T-helper 2 cell (primary cell): ENCODE measurements around the gene NME5.

Experiments used
- DNase-seq, 5 experiments: peaks; one replicate each; pipeline versions ENCODE4 v3.0.0 to v3.0.0-alpha.2; 2012 to 2022

Gene NME5

GRCh38 chr5:138132543-138132942 is 6.7 kb downstream of the NME5 start:
- no peak for DNase-seq

- DNase-seq: no peak
Measured at GRCh38 chr5:138129347-138129746, 9.9 kb downstream of the NME5 start.

GRCh38 chr5:138128334-138128733 is 10.9 kb downstream of the NME5 start:
- DNase-seq: no peak

GRCh38 chr5:138115254-138115653 is 24.0 kb downstream of the NME5 start:
- no peak for DNase-seq

GRCh38 chr5:138111937-138112336 is 27.3 kb downstream of the NME5 start:
- DNase-seq: no peak

- no peak for DNase-seq
Measured at GRCh38 chr5:138111181-138111580, 28.0 kb downstream of the NME5 start.

GRCh38 chr5:138110266-138110963 is 28.8 kb downstream of the NME5 start:
- DNase-seq: no peak

GRCh38 chr5:138109463-138110265 is 29.6 kb downstream of the NME5 start:
- DNase-seq: peak in 1 of 5 experiments; percentile 10

GRCh38 chr5:138107213-138107612 is 32.0 kb downstream of the NME5 start:
- no peak for DNase-seq

GRCh38 chr5:138105709-138106108 is 33.5 kb downstream of the NME5 start:
- DNase-seq: no peak

GRCh38 chr5:138103319-138103637 is 36.0 kb downstream of the NME5 start:
- DNase-seq: no peak

- no peak for DNase-seq
Measured at GRCh38 chr5:138102454-138103318, 36.5 kb downstream of the NME5 start.

- peak in 1 of 5 experiments; percentile 24 for DNase-seq
Measured at GRCh38 chr5:138096997-138097828, 42.0 kb downstream of the NME5 start.

- peak in 1 of 5 experiments; percentile 31 for DNase-seq
Measured at GRCh38 chr5:138096363-138096762, 42.9 kb downstream of the NME5 start.

- DNase-seq: no peak
Measured at GRCh38 chr5:138095100-138095907, 43.9 kb downstream of the NME5 start.

- peak in 1 of 5 experiments; percentile 8 for DNase-seq
Measured at GRCh38 chr5:138093036-138093435, 46.2 kb downstream of the NME5 start.

GRCh38 chr5:138092301-138092700 is 46.9 kb downstream of the NME5 start:
- no peak for DNase-seq

- DNase-seq: no peak
Measured at GRCh38 chr5:138091685-138092084, 47.5 kb downstream of the NME5 start.

- no peak for DNase-seq
Measured at GRCh38 chr5:138083702-138084101, 55.5 kb downstream of the NME5 start, which contains the start of gene WNT8A. Gene WNT8A (plus strand): TSS chr5:138084033. CDS start chr5:138084128, 95 bp downstream.

GRCh38 chr5:138082033-138082432 is 57.2 kb downstream of the NME5 start:
- DNase-seq: no peak

GRCh38 chr5:138078006-138078643 is 61.1 kb downstream of the NME5 start:
- DNase-seq: no peak
